Thymus (tissue), 11 donors: Measurements from ENCODE around the gene COBLL1. TPM values are rescaled to one million over a fixed set of nuclear protein-coding genes. Genes with fewer than 3 reads are reported as not detected.
"Not testable (repeated sequence)": the region's sequence is repeated elsewhere in the genome, so short reads cannot be mapped to it uniquely, and the experiment has no call there.

Experiments
- DNase-seq, 9 donors: peaks; one replicate each; pipeline ENCODE4 v3.0.0-alpha.2; 2013; ENCODE audit warnings: low spot score in 9 of 9, low read depth in 6 of 9, missing footprints in 1 of 9
- H3K27ac ChIP-seq, 2 donors: one replicate each; pipeline ENCODE4 v1.5.1; 2013; ENCODE audit warnings: control low read depth in 1 of 2, low read depth in 1 of 2, low read length in 1 of 2, mild to moderate bottlenecking in 1 of 2, moderate library complexity in 1 of 2
- H3K27me3 ChIP-seq, 2 donors: one replicate each; pipeline ENCODE4 v1.5.1; 2013; ENCODE audit warnings: low read length in 1 of 2; ENCODE audit not compliant: control insufficient read depth in 2 of 2, insufficient read depth in 1 of 2
- H3K36me3 ChIP-seq, 2 donors: one replicate each; pipeline ENCODE4 v1.5.1; 2013; ENCODE audit warnings: low read length in 1 of 2, mild to moderate bottlenecking in 1 of 2, moderate library complexity in 1 of 2; ENCODE audit not compliant: control insufficient read depth in 2 of 2, insufficient read depth in 2 of 2
- H3K4me1 ChIP-seq, 2 donors: one replicate each; pipeline ENCODE4 v1.5.1; 2013; ENCODE audit warnings: low read length in 2 of 2; ENCODE audit not compliant: control insufficient read depth in 2 of 2, insufficient read depth in 2 of 2
- H3K4me3 ChIP-seq, 2 donors: one replicate each; pipeline ENCODE4 v1.5.1; 2013; ENCODE audit warnings: low read length in 2 of 2, control low read depth in 1 of 2, mild to moderate bottlenecking in 1 of 2
- H3K9me3 ChIP-seq, 2 donors: one replicate each; pipeline ENCODE4 v1.5.1; 2013; ENCODE audit warnings: low read length in 1 of 2, mild to moderate bottlenecking in 1 of 2; ENCODE audit not compliant: control insufficient read depth in 2 of 2, insufficient read depth in 1 of 2
- WGBS: extraction: QIAGEN DNeasy Blood & Tissue Kit; methylation state at CpG from one replicate; pipeline ENCODE4 v1.1.7; 2013; 5-methylcytosine and 5-hydroxymethylcytosine counted together
- polyA plus RNA-seq: library from polyadenylated mRNA; stranded (reverse); fragments of 200-250 nt; gene quantifications from one replicate; pipeline ENCODE4 v1.2.3, GENCODE V29; 2013
- total RNA-seq: library from RNA; stranded (reverse); fragments of 120-200 nt; gene quantifications from one replicate; pipeline ENCODE4 v1.2.4, GENCODE V29; 2013
- donor health status: healthy.

The COBLL1 gene
- total and polyA plus RNA-seq, 2 donors = 3.0 to 4.9 TPM

DNA sequence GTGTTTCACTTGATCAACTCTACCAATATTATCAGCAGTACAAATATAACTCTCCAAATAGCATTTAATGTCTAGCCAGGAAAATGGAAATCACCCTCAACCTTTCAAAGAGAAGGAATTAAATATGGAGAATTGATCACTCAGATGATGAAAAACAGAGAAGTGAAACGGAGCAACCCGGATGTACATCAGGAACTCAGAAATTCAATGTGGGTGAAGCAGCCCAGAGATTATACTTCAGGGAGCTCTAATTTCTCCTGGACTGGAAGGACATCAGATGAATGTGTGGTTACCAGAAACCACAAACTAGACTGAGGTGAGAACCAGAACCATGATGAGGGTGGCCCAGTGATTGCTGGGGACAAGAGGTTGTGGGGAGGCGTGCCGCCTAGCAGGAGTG, 35.5 kb upstream of the COBLL1 start:
- Histone ChIP-seq H3K36me3 (no peaks in the 10 kb centered on the region), H3K27ac (no peak overlapping the region), H3K4me3 (no peak overlapping the region), H3K9me3 (no peaks in the 10 kb centered on the region), H3K27me3 (no peaks in the 10 kb centered on the region), H3K4me1 (no peaks in the 10 kb centered on the region)
- no peak for DNase-seq
- 88% methylated on average over 4 of the region's 4 CpGs for WGBS

DNA sequence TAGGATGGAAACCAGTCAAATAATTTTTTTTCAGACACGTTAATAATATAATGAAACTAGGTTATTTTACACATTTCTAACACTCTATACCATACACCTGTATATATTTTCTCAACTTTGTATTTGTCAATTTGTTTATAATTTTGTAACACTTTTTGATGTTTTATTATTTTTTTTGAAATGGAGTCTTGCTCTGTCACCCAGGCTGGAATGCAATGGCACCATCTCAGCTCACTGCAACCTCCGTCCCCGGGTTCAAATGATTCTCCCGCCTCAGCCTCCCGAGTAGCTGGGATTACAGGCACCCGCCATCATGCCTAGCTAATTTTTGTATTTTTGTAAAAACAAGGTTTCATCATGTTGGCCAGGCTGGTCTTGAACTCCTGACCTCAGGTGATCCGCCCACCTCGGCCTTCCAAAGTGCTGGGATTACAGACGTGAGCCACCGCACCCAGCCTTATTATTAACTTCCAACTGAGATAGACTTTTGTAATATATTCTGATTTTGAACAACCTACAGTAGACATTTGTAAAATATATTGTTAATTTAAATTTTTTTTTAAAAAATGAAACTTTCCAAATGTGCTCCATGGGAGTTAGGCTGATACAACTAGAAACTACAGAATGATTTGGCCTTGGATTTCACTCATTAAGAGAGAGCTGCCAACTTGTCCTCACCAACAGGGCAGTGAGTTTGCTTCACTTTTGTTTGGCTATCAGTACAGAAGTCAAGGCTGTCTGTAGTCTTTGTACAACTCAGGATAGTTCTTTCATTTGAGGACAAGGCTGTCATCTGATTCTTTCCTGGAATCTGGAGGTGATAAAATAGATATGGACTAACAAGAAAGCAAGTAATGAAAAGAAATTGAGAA, 33.9 kb upstream of the COBLL1 start:
- Histone ChIP-seq H3K4me1 (no peaks in the 10 kb centered on the region), H3K27me3 (no peaks in the 10 kb centered on the region), H3K36me3 (no peaks in the 10 kb centered on the region), H3K27ac (no peak overlapping the region), H3K9me3 (no peaks in the 10 kb centered on the region), H3K4me3 (no peak overlapping the region)
- DNase-seq = no peak
- 98% methylated on average over 10 of the region's 10 CpGs for WGBS

DNA sequence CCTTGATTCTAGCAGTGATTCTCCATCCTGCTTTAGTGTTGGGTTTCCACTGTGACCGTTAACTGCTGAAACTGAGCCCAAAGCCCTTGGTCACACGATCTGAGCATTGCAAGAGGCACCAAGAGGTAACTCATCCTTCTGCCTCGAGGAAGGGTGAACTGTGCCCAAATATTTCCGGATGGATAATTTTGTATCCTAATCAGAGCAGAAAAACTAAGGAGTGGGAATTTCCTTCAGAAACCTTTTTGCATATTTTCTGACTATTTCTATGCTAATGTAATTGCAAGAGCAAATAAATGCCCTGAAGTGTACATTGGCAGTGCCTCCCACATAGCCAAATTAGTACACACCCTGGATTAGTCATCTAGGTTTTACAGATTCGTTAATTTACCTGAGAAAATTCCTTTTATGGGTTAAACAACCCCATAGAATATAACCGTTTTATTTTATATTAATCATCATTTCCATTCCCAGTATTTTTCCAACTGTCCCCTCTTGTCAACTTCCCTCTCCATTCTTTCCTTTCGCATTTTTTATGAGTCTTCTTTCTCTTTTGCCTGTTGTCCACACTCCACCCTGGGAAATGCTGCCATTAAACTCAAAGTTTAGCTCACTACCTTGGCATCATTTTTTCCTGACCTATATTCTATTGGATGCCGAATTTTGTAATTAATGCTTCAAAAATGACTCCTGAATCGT, 31.7 kb upstream of the COBLL1 start:
- Histone ChIP-seq H3K27me3 (no peaks in the 10 kb centered on the region), H3K9me3 (no peaks in the 10 kb centered on the region), H3K36me3 (no peaks in the 10 kb centered on the region), H3K4me1 (no peaks in the 10 kb centered on the region), H3K27ac (no peak overlapping the region), H3K4me3 (no peak overlapping the region)
- 88% methylated on average over 9 of the region's 9 CpGs for WGBS
- DNase-seq = no peak

DNA sequence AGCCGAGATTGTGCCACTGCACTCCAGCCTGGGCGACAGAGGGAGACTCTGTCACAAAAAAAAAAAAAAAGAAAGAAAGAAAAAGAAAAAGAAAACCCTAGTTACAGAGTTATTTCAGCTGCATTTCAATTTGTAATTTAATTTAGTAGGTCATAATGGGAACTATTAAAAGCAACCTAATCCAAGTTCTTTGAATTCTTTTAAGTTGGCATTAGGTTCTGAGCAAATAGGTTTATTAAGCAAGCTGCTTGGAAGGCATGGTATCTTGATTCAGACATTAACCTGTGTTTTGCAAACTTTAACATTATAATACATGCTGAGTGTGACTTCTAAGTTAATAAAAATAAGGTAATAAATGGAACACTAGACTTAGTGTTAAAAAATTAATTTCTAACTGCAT, 29.8 kb upstream of the COBLL1 start:
- WGBS = 98% methylated on average over 2 of the region's 2 CpGs
- Histone ChIP-seq H3K9me3 (no peaks in the 10 kb centered on the region), H3K27ac (no peak overlapping the region), H3K27me3 (no peaks in the 10 kb centered on the region), H3K4me1 (no peaks in the 10 kb centered on the region), H3K4me3 (no peak overlapping the region), H3K36me3 (no peaks in the 10 kb centered on the region)
- no peak for DNase-seq

DNA sequence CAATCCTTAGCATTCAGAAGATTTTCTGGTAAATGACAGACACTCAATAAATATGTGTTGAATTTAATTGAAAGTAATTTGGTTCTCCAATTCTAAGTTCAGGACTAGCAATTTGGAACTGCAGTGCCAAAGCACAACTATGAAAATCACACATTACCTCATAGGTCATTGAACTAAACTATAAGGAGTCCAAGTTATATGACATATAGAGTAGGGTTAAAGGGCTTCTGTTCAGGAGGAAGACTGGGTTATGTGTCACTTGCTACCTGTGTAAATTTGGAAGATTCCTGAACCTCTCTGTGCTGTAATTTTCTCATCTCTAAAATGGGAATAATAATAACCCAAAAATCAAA, 27.8 kb upstream of the COBLL1 start:
- no peaks in the 10 kb centered on the region for H3K27me3 ChIP-seq
- no peaks in the 10 kb centered on the region for H3K36me3 ChIP-seq
- H3K4me3 ChIP-seq = no peak overlapping the region
- no peaks in the 10 kb centered on the region for H3K9me3 ChIP-seq
- DNase-seq = no peak
- no peaks in the 10 kb centered on the region for H3K4me1 ChIP-seq
- no peak overlapping the region for H3K27ac ChIP-seq

DNA sequence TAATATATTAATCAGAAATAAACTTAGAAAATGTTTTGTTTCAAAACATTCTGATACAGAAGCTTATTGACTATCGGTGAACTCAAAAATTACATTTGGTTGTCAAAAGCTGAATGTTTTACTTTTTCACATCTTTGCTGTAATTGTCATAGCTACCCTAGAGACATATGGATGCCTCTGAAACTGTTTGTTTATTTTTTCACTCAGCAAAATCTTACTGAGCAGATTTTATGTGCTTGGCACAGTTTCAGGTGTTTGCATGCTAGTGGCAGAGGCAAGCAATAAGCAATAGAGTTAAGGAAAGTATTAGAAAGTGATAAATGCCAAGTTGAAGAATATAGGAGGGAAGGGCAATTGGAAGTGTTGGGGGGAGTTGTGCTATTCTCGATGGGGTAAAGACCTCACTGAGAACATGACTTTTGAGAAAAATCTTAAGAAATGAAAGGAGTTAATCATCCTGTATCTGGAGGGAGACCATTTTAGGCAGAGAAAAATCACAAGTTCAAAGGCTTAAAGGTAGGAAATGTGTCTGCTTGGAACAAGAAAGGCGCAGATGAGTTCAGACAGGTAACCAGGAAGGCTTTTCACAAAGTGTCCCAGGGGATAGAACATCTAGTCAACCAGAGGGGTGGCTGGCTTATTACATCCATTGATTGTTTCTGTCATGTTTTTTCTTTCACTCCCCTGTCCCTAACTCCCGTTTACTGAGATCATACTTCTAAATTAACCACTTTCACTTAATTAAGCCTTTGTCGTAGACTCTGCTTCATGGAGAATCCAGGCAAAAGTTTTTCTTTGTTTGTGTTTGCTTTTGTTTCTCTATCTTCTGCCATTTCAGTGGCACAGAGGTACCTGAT, 27.2 kb upstream of the COBLL1 start:
- H3K36me3 ChIP-seq = no peaks in the 10 kb centered on the region
- 97% methylated on average over 5 of the region's 5 CpGs for WGBS
- no peaks in the 10 kb centered on the region for H3K27me3 ChIP-seq
- H3K4me1 ChIP-seq = no peaks in the 10 kb centered on the region
- no peaks in the 10 kb centered on the region for H3K9me3 ChIP-seq
- DNase-seq = no peak
- H3K27ac ChIP-seq = no peak overlapping the region
- no peak overlapping the region for H3K4me3 ChIP-seq

DNA sequence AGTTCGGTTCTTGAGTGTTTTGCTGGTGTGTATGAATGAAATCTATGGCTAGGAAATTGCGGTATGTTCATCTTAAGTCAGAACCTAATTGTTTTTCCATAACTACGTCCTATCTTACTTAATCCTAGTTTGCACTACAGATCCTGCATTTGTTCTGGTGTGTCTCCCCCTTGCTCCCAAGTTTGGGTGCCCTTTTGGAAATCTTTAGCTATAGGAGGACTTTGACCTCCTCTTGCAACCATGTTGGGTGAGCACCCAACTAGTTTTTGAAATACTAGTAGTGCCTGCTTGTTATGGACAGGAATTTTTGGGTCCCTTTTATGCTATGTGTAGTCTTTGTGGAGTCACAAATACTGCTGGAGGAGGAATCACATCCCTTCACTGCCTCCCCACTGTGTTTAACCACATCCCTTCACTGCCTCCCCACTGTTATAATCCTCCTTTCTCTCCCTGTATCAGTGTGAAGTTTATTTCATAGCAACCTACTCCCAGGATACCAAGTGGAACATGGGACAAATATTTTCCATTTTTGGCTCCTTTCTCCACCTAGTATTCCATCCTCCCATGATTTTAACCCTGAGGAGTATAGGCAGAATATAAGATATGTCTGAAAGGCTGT, 26.3 kb upstream of the COBLL1 start:
- no peak overlapping the region for H3K4me3 ChIP-seq
- 63% methylated on average over 3 of the region's 3 CpGs for WGBS

DNA sequence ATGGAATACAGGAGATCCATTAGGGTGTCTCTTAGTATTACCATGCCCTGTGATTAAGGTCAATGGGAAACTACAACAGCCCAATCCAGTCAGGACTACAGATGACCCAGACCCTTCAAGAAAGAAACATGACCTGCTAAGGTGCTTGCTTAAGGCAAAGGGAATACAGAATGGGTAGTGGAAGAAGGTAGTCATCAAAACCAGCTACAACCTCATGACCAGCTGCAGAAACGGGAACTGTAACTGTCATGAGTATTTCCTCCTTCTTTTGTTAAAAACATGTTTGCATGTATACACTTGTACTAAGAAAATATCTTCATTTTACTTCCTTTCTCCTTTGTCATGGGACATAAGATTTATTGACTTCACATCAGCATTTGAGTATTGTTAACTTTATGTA, 24.8 kb upstream of the COBLL1 start:
- H3K4me1 ChIP-seq, H3K36me3 ChIP-seq, DNase-seq, H3K27ac ChIP-seq, H3K9me3 ChIP-seq, H3K4me3 ChIP-seq, H3K27me3 ChIP-seq: not testable (repeated sequence)
- 39% methylated on average over 1 of the region's 1 CpG for WGBS

More for the DNA sequence above, 26.3 kb upstream of the COBLL1 start:
- H3K36me3 ChIP-seq = no peaks in the 10 kb centered on the region
- no peaks in the 10 kb centered on the region for H3K4me1 ChIP-seq
- no peaks in the 10 kb centered on the region for H3K9me3 ChIP-seq
- no peaks in the 10 kb centered on the region for H3K27me3 ChIP-seq
- no peak for DNase-seq
- no peak overlapping the region for H3K27ac ChIP-seq

DNA sequence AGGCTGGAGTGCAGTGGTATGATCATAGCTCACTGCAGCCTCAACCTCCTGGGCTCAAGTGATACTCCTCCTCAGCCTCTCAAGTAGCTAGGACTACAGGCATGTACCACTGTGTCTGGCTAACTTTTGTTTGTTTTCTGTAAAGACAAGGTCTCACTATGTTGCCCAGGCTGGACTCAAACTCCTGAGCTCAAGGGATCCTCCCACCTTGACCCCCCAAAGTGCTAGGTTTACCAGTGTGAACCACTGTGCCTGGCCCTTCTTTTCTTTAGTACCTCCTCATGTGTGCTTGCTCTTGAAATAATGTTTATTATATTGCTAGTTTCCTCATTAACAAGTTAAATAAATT, 19.0 kb upstream of the COBLL1 start:
- H3K27ac ChIP-seq = no peak overlapping the region
- no peaks in the 10 kb centered on the region for H3K9me3 ChIP-seq
- H3K4me1 ChIP-seq = no peaks in the 10 kb centered on the region
- no peaks in the 10 kb centered on the region for H3K27me3 ChIP-seq
- no peaks in the 10 kb centered on the region for H3K36me3 ChIP-seq
- H3K4me3 ChIP-seq = no peak overlapping the region
- DNase-seq = no peak
